HepG2 (cell line): ENCODE data around the gene PCIF1. TPM values are rescaled to one million over a fixed set of nuclear protein-coding genes. Genes with fewer than 3 reads are reported as not detected.
A peak's percentile ranks its signal among the peaks of the same experiment; 100 is the strongest.

ENCODE experiments used
- ADNP ChIP-seq: sonication (generic); formaldehyde crosslinking; IDR thresholded peaks from 2 replicates; pipeline ENCODE4 v1.4.0; 2020; ENCODE audit warnings: missing genetic modification reagents
- ATF4 ChIP-seq, 2 experiments: fragments of 450-650 bp in 1 of 2; sonication (generic) in 1 of 2; formaldehyde crosslinking; IDR thresholded peaks; 2 replicates each; pipeline versions ENCODE4 v1.5.0 to v1.8.0; 2020 to 2022; ENCODE audit warnings: mild to moderate bottlenecking in 1 of 2, missing genetic modification reagents in 1 of 2
- ETV5 ChIP-seq: IDR thresholded peaks from 2 replicates; pipeline ENCODE4 v1.6.1; 2018; ENCODE audit warnings: missing biosample characterization, missing genetic modification reagents, inconsistent platforms, borderline replicate concordance
- ETV6 ChIP-seq: sonication (generic); formaldehyde crosslinking; conservative IDR thresholded peaks from 2 replicates; pipeline ENCODE4 v1.4.0; 2020; ENCODE audit warnings: missing genetic modification reagents
- FOXA3 ChIP-seq: IDR thresholded peaks from 2 replicates; pipeline ENCODE4 v1.6.1; 2016; ENCODE audit warnings: missing genetic modification reagents, missing compliant biosample characterization
- HHEX ChIP-seq: IDR thresholded peaks from 2 replicates; pipeline ENCODE4 v1.6.1; 2016; ENCODE audit warnings: control low read depth
- HNF1B ChIP-seq: sonication (generic); formaldehyde crosslinking; IDR thresholded peaks from 2 replicates; pipeline ENCODE4 v1.5.1; 2020; ENCODE audit warnings: mild to moderate bottlenecking, moderate library complexity, missing genetic modification reagents
- KAT8 ChIP-seq: IDR thresholded peaks from 2 replicates; pipeline ENCODE4 v1.6.1; 2016; ENCODE audit warnings: missing genetic modification reagents, missing compliant biosample characterization
- KDM1A ChIP-seq: IDR thresholded peaks from 2 replicates; pipeline ENCODE4 v1.6.1; 2016; ENCODE audit warnings: missing compliant biosample characterization
- MEF2D ChIP-seq: sonication (generic); formaldehyde crosslinking; IDR thresholded peaks from 2 replicates; pipeline ENCODE4 v1.5.1; 2020; ENCODE audit warnings: mild to moderate bottlenecking, missing genetic modification reagents
- MYC ChIP-seq: sonication (generic); formaldehyde crosslinking; IDR thresholded peaks from 2 replicates; pipeline ENCODE4 v1.9.0; 2021; ENCODE audit warnings: missing genetic modification reagents, borderline replicate concordance
- NCOA1 ChIP-seq: sonication (generic); formaldehyde crosslinking; IDR thresholded peaks from 2 replicates; pipeline ENCODE4 v1.9.0; 2021; ENCODE audit warnings: missing genetic modification reagents
- NFE2L2 ChIP-seq: fragments of 150-350 bp; IDR thresholded peaks from 2 replicates; pipeline ENCODE4 v1.6.1; 2014; ENCODE audit warnings: low read length
- POLR2G ChIP-seq: fragments of 200-400 bp; formaldehyde crosslinking; IDR thresholded peaks from 2 replicates; pipeline ENCODE4 v1.6.1; 2018; ENCODE audit warnings: mild to moderate bottlenecking, low read depth, low read length, moderate library complexity
- RBFOX2 ChIP-seq: fragments of 200-400 bp; formaldehyde crosslinking; IDR thresholded peaks from 2 replicates; pipeline ENCODE4 v1.6.1; 2017; ENCODE audit warnings: low read depth, mild to moderate bottlenecking, low read length
- SALL1 ChIP-seq: sonication (generic); formaldehyde crosslinking; IDR thresholded peaks from 2 replicates; pipeline ENCODE4 v1.8.0; 2022; ENCODE audit warnings: mild to moderate bottlenecking, missing genetic modification reagents
- SIN3A ChIP-seq: IDR thresholded peaks from 2 replicates; pipeline ENCODE4 v1.6.1; 2011; ENCODE audit warnings: low read depth, mild to moderate bottlenecking, control low read depth, low read length, borderline replicate concordance
- ZEB1 ChIP-seq: IDR thresholded peaks from 2 replicates; pipeline ENCODE4 v1.6.1; 2012; ENCODE audit warnings: mild to moderate bottlenecking, low read depth, inconsistent platforms; ENCODE audit not compliant: insufficient replicate concordance
- ZFP91 ChIP-seq: sonication (generic); formaldehyde crosslinking; IDR thresholded peaks from 2 replicates; pipeline ENCODE4 v1.9.0; 2022; ENCODE audit warnings: missing genetic modification reagents, mild to moderate bottlenecking, borderline replicate concordance
- ZNF292 ChIP-seq: sonication (generic); formaldehyde crosslinking; IDR thresholded peaks from 2 replicates; pipeline ENCODE4 v1.8.1; 2022; ENCODE audit warnings: mild to moderate bottlenecking, low read depth, missing genetic modification reagents, borderline replicate concordance
- ZNF724P ChIP-seq: sonication (generic); formaldehyde crosslinking; IDR thresholded peaks from 2 replicates; pipeline ENCODE4 v1.8.0; 2022; ENCODE audit warnings: missing genetic modification reagents, borderline replicate concordance
- ZNF75D ChIP-seq: sonication (generic); formaldehyde crosslinking; IDR thresholded peaks from 2 replicates; pipeline ENCODE4 v1.8.1; 2023; ENCODE audit warnings: missing genetic modification reagents, mild to moderate bottlenecking, borderline replicate concordance
- ZNF780A ChIP-seq: sonication (generic); formaldehyde crosslinking; IDR thresholded peaks from 2 replicates; pipeline ENCODE4 v1.8.0; 2022; ENCODE audit warnings: mild to moderate bottlenecking, missing genetic modification reagents, moderate library complexity
- ZSCAN30 ChIP-seq: sonication (generic); formaldehyde crosslinking; IDR thresholded peaks from 2 replicates; pipeline ENCODE4 v1.5.0; 2020; ENCODE audit warnings: mild to moderate bottlenecking, missing genetic modification reagents
- polyA plus RNA-seq, 8 experiments: library from polyadenylated mRNA; depleted of rRNA in 3 of 8; stranded (reverse) in 7 of 8; unstranded in 1 of 8; fragments of >200 nt; fragmentation: Illumina TruSeq in 4 of 8; extraction: Trizol in 4 of 8; gene quantifications; 2 replicates each; pipeline versions ENCODE4 v1.2.1 to v1.2.3, GENCODE V29; 2011 to 2016; ENCODE audit warnings: low read depth in 4 of 8, missing spikeins in 1 of 8, mixed read lengths in 1 of 8; ENCODE audit not compliant: insufficient read depth in 1 of 8
- total RNA-seq, 5 experiments: library from RNA; depleted of rRNA; stranded (reverse); fragments of >200 nt; fragmentation: Illumina TruSeq; extraction: Trizol; gene quantifications; 2 replicates each; pipeline ENCODE4 v1.2.3, GENCODE V29; 2016; ENCODE audit warnings: low read depth in 1 of 5
- TF ChIP-seq, protein P1 (sequence below): sonication (generic); formaldehyde crosslinking; IDR thresholded peaks from 2 replicates; pipeline ENCODE4 v1.9.0; 2021; ENCODE audit warnings: missing genetic modification reagents, mild to moderate bottlenecking, borderline replicate concordance

Gene PCIF1
- total and polyA plus RNA-seq, 2 of the 13 experiments (the other 11 are each of a cell fraction or from before 2014, with no cell fraction given): 20.9 to 24.4 TPM

- TF ChIP-seq, protein P1, sequence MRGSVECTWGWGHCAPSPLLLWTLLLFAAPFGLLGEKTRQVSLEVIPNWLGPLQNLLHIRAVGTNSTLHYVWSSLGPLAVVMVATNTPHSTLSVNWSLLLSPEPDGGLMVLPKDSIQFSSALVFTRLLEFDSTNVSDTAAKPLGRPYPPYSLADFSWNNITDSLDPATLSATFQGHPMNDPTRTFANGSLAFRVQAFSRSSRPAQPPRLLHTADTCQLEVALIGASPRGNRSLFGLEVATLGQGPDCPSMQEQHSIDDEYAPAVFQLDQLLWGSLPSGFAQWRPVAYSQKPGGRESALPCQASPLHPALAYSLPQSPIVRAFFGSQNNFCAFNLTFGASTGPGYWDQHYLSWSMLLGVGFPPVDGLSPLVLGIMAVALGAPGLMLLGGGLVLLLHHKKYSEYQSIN (CRISPR knock-in tag): no peak
- TF ChIP-seq ATF4 (CRISPR knock-in tag; IDR thresholded peaks at IDR 0.05) (no peak), ZNF292 (CRISPR knock-in tag) (no peak), KAT8 (CRISPR knock-in tag) (peak; percentile 77), POLR2G (peak; percentile 74), ETV5 (peak; percentile 63), ZNF780A (CRISPR knock-in tag) (no peak), RBFOX2 (peak; percentile 94), NCOA1 (CRISPR knock-in tag) (0 out of 2 replicates have a peak, but pooled peaks have one; percentile 13), ZNF75D (no peak), ETV6 (CRISPR knock-in tag) (no peak; the same call in 1 of the 2 replicates), SIN3A (0 out of 2 replicates have a peak, but pooled peaks have one; percentile 36), ZEB1 (no peak), MEF2D (CRISPR knock-in tag) (peak; percentile 36; the same call in 1 of the 2 replicates), HNF1B (CRISPR knock-in tag) (peak; percentile 92), MYC (peak; percentile 97), FOXA3 (CRISPR knock-in tag) (peak; percentile 62), ZFP91 (CRISPR knock-in tag) (no peak; the same call in 1 of the 2 replicates), HHEX (CRISPR knock-in tag) (no peak), ADNP (CRISPR knock-in tag) (no peak), KDM1A (CRISPR knock-in tag) (peak; percentile 52; the same call in 1 of the 2 replicates), SALL1 (CRISPR knock-in tag) (peak; percentile 91), ZSCAN30 (CRISPR knock-in tag) (no peak), ZNF724P (peak; percentile 46; the same call in 1 of the 2 replicates), NFE2L2 (0 out of 2 replicates have a peak, but pooled peaks have one; percentile 4)
Observed at GRCh38 chr20:45890077-45890984, 44.2 kb upstream of the PCIF1 start (continued).
